Astrocyte (in vitro differentiated cells and primary cell): ENCODE results near the gene DIRAS1. TPM values are rescaled to one million over a fixed set of nuclear protein-coding genes. Genes with fewer than 3 reads are reported as not detected.

Experiments
- DNase-seq: peaks from one replicate; pipeline ENCODE4 v3.0.0-alpha.2; 2010; ENCODE audit warnings: low read depth
- FAIRE-seq: peaks from 2 replicates; lab custom pipeline; 2011; peaks lifted over from hg19 to GRCh38; lab: Jason Lieb, UNC
- H2AFZ ChIP-seq: 2 replicates; pipeline ENCODE4 v1.6.0; 2012; ENCODE audit warnings: low read depth, low read length, inconsistent platforms
- H3K27ac ChIP-seq: 2 replicates; pipeline ENCODE4 v1.5.1; 2011; ENCODE audit warnings: low read depth, low read length, inconsistent platforms
- H3K27me3 ChIP-seq: 2 replicates; pipeline ENCODE4 v1.6.0; 2011; ENCODE audit warnings: low read length, inconsistent platforms; ENCODE audit not compliant: insufficient read depth
- H3K36me3 ChIP-seq: 2 replicates; pipeline ENCODE4 v1.5.1; 2011; ENCODE audit warnings: low read length, inconsistent platforms; ENCODE audit not compliant: insufficient read depth
- H3K4me1 ChIP-seq: 2 replicates; pipeline ENCODE4 v1.5.1; 2011; ENCODE audit warnings: low read length, inconsistent platforms; ENCODE audit not compliant: insufficient read depth
- H3K4me2 ChIP-seq: 2 replicates; pipeline ENCODE4 v1.6.0; 2012; ENCODE audit warnings: low read length, inconsistent platforms
- H3K4me3 ChIP-seq: 2 replicates; pipeline ENCODE4 v1.5.1; 2011; ENCODE audit warnings: low read depth, mild to moderate bottlenecking, low read length, inconsistent platforms; ENCODE audit not compliant: insufficient read depth
- H3K79me2 ChIP-seq: 2 replicates; pipeline ENCODE4 v1.6.0; 2012; ENCODE audit warnings: mild to moderate bottlenecking, low read length, inconsistent platforms; ENCODE audit not compliant: insufficient read depth
- H3K9ac ChIP-seq: 2 replicates; pipeline ENCODE4 v1.6.0; 2012; ENCODE audit warnings: mild to moderate bottlenecking, low read length, inconsistent platforms
- H3K9me3 ChIP-seq: 2 replicates; pipeline ENCODE4 v1.5.1; 2012; ENCODE audit warnings: low read depth, mild to moderate bottlenecking, low read length, inconsistent platforms; ENCODE audit not compliant: insufficient read depth
- H4K20me1 ChIP-seq: 2 replicates; pipeline ENCODE4 v1.6.0; 2012; ENCODE audit warnings: low read length, inconsistent platforms; ENCODE audit not compliant: insufficient read depth
- H3K27ac Mint-ChIP-seq: one replicate; pipeline ENCODE4 v1.8.0; 2021; ENCODE audit warnings: mild to moderate bottlenecking, mixed read lengths; ENCODE audit not compliant: unreplicated experiment
- H3K27me3 Mint-ChIP-seq: one replicate; pipeline ENCODE4 v1.8.0; 2021; ENCODE audit warnings: low read depth, mixed read lengths; ENCODE audit not compliant: unreplicated experiment
- H3K36me3 Mint-ChIP-seq: one replicate; pipeline ENCODE4 v1.8.0; 2021; ENCODE audit warnings: low read depth, mixed read lengths; ENCODE audit not compliant: unreplicated experiment
- H3K4me1 Mint-ChIP-seq: one replicate; pipeline ENCODE4 v1.8.0; 2021; ENCODE audit warnings: low read depth, mixed read lengths; ENCODE audit not compliant: unreplicated experiment
- H3K4me3 Mint-ChIP-seq: one replicate; pipeline ENCODE4 v1.8.0; 2021; ENCODE audit warnings: mild to moderate bottlenecking, moderate library complexity, mixed read lengths; ENCODE audit not compliant: unreplicated experiment
- H3K9me3 Mint-ChIP-seq: one replicate; pipeline ENCODE4 v1.8.0; 2021; ENCODE audit warnings: mild to moderate bottlenecking, mixed read lengths; ENCODE audit not compliant: unreplicated experiment
- CTCF ChIP-seq: IDR thresholded peaks from 2 replicates; pipeline ENCODE4 v1.5.1; 2011; ENCODE audit warnings: low read depth, mild to moderate bottlenecking, inconsistent platforms, low read length, moderate library complexity; ENCODE audit not compliant: insufficient read depth
- EZH2 ChIP-seq: IDR thresholded peaks from 2 replicates; pipeline ENCODE4 v1.6.1; 2012; ENCODE audit warnings: mild to moderate bottlenecking, low read length, inconsistent platforms; ENCODE audit not compliant: insufficient read depth
- total RNA-seq: library from RNA; stranded (reverse); gene quantifications from 2 replicates; pipeline ENCODE4 v1.2.1, GENCODE V29; 2021

The DIRAS1 gene
- total RNA-seq, 1 donor from 2014 or later = 5.9 TPM

DNA sequence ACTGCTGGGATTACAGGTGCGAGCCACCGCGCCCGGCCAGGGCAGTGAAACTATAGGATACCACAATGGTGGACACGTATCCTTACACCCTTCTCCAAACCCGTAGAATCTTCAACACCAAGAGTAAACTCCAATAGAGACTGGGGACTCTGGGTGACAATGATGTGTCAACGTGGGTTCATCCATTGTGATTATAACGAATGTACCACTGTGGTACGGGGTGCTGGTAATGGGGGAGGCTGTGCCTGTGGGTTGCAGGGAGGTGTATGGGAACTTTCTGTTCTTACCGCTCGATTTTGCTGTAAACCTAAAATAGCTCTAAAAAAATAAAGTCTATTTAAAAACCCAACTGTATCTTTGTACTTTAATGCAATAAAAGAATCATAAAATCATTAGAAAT lies 30.3 kb downstream of the DIRAS1 start:
- Mint-ChIP-seq H3K9me3 (peaks cover 4% of the 10 kb centered on the region), H3K4me1 (no peaks in the 10 kb centered on the region), H3K27ac (no peak overlapping the region), H3K4me3 (no peak overlapping the region), H3K36me3 (no peaks in the 10 kb centered on the region), H3K27me3 (no peaks in the 10 kb centered on the region)
- H3K27ac ChIP-seq = no peak overlapping the region
- H4K20me1 ChIP-seq = no peaks in the 10 kb centered on the region
- no peak overlapping the region for H2AFZ ChIP-seq
- H3K36me3 ChIP-seq = no peaks in the 10 kb centered on the region
- DNase-seq = no peak
- H3K4me2 ChIP-seq = no peak overlapping the region
- no peak for FAIRE-seq
- H3K79me2 ChIP-seq = no peaks in the 10 kb centered on the region
- no peaks in the 10 kb centered on the region for H3K4me1 ChIP-seq
- no peak overlapping the region for H3K4me3 ChIP-seq
- no peak overlapping the region for H3K9ac ChIP-seq
- TF ChIP-seq CTCF = no peak
- TF ChIP-seq EZH2 = no peak
- H3K9me3 ChIP-seq = no peaks in the 10 kb centered on the region
- H3K27me3 ChIP-seq = peaks cover 9% of the 10 kb centered on the region

- H3K27ac ChIP-seq = no peak overlapping the region
- peaks cover 4% of the 10 kb centered on the region for H3K9me3 Mint-ChIP-seq
- no peaks in the 10 kb centered on the region for H3K4me1 Mint-ChIP-seq
- H3K4me3 ChIP-seq = no peak overlapping the region
- no peak overlapping the region for H3K4me3 Mint-ChIP-seq
- no peaks in the 10 kb centered on the region for H3K4me1 ChIP-seq
- no peaks in the 10 kb centered on the region for H3K79me2 ChIP-seq
- TF ChIP-seq CTCF (no peak), EZH2 (no peak)
- H3K36me3 ChIP-seq = no peaks in the 10 kb centered on the region
- FAIRE-seq (no peak), DNase-seq (no peak)
- H4K20me1 ChIP-seq = no peaks in the 10 kb centered on the region
- no peak overlapping the region for H3K27ac Mint-ChIP-seq
- H3K36me3 Mint-ChIP-seq = peaks cover 8% of the 10 kb centered on the region
- H3K9me3 ChIP-seq = no peaks in the 10 kb centered on the region
- no peak overlapping the region for H3K9ac ChIP-seq
- no peaks in the 10 kb centered on the region for H3K27me3 ChIP-seq
- H3K27me3 Mint-ChIP-seq = peaks cover 5% of the 10 kb centered on the region
- no peak overlapping the region for H2AFZ ChIP-seq
- no peak overlapping the region for H3K4me2 ChIP-seq
Observed at GRCh38 chr19:2686360-2686759, 34.8 kb downstream of the DIRAS1 start.

DNA sequence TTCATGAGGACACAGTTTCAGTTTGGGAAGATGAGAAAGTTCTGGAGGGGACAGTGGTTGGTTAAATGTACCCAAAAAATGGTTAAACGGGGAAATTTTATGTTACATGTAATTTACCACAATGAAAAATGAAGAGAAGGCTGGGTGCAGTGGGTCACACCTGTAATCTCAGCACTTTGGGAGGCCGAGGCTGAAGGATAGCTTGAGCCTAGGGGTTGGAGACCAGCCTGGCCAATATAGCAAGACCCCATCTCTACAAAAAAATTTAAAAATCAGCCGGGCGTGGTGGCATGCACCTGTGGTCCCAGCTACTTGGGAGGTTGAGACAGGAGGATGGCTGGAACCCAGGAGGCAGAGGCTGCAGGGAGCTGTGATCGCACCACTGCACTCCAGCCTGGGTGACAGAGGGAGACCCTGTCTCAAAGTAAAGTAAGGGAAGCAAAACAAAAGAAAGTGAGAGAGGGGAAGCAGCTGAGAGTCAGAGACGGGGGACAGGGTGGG lies 35.9 kb downstream of the DIRAS1 start:
- H3K27me3 ChIP-seq = no peaks in the 10 kb centered on the region
- Mint-ChIP-seq H3K27me3 (peaks cover 5% of the 10 kb centered on the region), H3K36me3 (peaks cover 9% of the 10 kb centered on the region), H3K4me3 (no peak overlapping the region), H3K4me1 (no peaks in the 10 kb centered on the region), H3K27ac (no peak overlapping the region), H3K9me3 (peaks cover 4% of the 10 kb centered on the region)
- no peak overlapping the region for H3K27ac ChIP-seq
- TF ChIP-seq CTCF (no peak), EZH2 (no peak)
- no peak overlapping the region for H3K4me3 ChIP-seq
- H2AFZ ChIP-seq = peak overlapping the region; percentile 56
- H3K4me2 ChIP-seq = peak overlapping the region; percentile 54
- no peaks in the 10 kb centered on the region for H3K4me1 ChIP-seq
- H3K9ac ChIP-seq = no peak overlapping the region
- no peaks in the 10 kb centered on the region for H3K9me3 ChIP-seq
- no peaks in the 10 kb centered on the region for H3K79me2 ChIP-seq
- FAIRE-seq (no peak), DNase-seq (no peak)
- H4K20me1 ChIP-seq = no peaks in the 10 kb centered on the region
- no peaks in the 10 kb centered on the region for H3K36me3 ChIP-seq
